ENCODE data around the gene SLC25A39. TPM values are rescaled to one million over a fixed set of nuclear protein-coding genes. Genes with fewer than 3 reads are reported as not detected.

Gene SLC25A39
- total and polyA plus RNA-seq, 9 of the 15 experiments (the other 6 are each of a cell fraction or from before 2014, with no cell fraction given): 4.8 to 267 (median 140) TPM

DNA sequence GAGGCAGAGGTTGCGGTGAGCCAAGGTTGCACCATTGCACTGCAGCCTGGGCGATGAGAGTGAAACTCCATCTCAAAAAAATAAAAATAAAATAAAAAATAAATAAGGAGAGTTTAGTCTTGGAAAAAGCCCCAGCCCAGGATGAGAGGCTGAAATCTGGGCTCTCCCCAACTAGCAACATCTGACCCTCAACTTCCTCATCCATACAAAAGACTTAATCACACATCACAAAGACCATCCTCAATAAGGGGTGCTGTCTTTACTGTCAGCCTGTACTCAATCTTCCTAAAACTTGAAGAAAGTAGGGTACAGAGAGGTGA, 45.3 kb downstream of the SLC25A39 start:
- no peaks in the 10 kb centered on the region for H3K9me3 ChIP-seq (replicated peaks; ENCODE audit: control insufficient read depth, insufficient read depth, low read depth, low read length)
- POLR2A ChIA-PET: interaction anchor here (0.8 to 1.0 kb wide), 4 partner anchors 9 to 339 kb away, joined by 3 to 6 read pairs (median 3); partner anchors contain the start of gene SLC4A1
- WGBS (ENCODE audit: insufficient coverage, low coverage, missing lambda C conversion rate): 96% methylated on average over 2 of the region's 2 CpGs
- in situ Hi-C loops (cut with MboI): no loop called here
- intact Hi-C loops (cut with micrococcal nuclease): no loop called here
- no peak overlapping the region for H3K27ac ChIP-seq (ENCODE audit: extremely low read depth, low read depth, low read length)
- CTCF ChIA-PET (ENCODE audit: low intra/inter-chr PET ratio): no interaction called here
- no TSS peak for BruUV-seq (replicated peaks)
- DNase-seq (ENCODE audit: extremely low read depth in 1 of 4, low spot score in 3 of 4): no peak
- ATAC-seq: no peak
- no peaks in the 10 kb centered on the region for H3K36me3 ChIP-seq (ENCODE audit: control insufficient read depth, insufficient read depth, low read length)
- TF ChIP-seq SMARCA5 (IDR thresholded peaks at IDR 0.05) (peak; percentile 38; the same call in 1 of the 2 replicates), RB1 (IDR thresholded peaks at IDR 0.05; ENCODE audit: low read depth) (no peak)
- no peaks in the 10 kb centered on the region for H4K20me1 ChIP-seq (replicated peaks; ENCODE audit: control insufficient read depth, insufficient read depth, low read length)
- H3K9me1 ChIP-seq (ENCODE audit: control insufficient read depth, insufficient read depth, low read length): no peaks in the 10 kb centered on the region
- no peak overlapping the region for H3K4me2 ChIP-seq (ENCODE audit: insufficient read depth, low read length)
- no peaks in the 10 kb centered on the region for H3K27me3 ChIP-seq (ENCODE audit: control insufficient read depth in 2 of 2, insufficient read depth in 2 of 2, low read length in 2 of 2)
- no peaks in the 10 kb centered on the region for H3K79me2 ChIP-seq (ENCODE audit: control insufficient read depth, insufficient read depth, low read length)
- H3K9ac ChIP-seq (ENCODE audit: insufficient read depth in 1 of 2, low read depth in 2 of 2, low read length in 2 of 2): peak overlapping the region; percentile 28 to 47; a peak in 2 of 4 replicates
- H3K4me1 ChIP-seq (replicated peaks in 1 of 2; ENCODE audit: control insufficient read depth in 2 of 2, insufficient read depth in 2 of 2, low read length in 2 of 2): peaks cover 43 to 47% of the 10 kb centered on the region in 2 experiments
- H3K4me3 ChIP-seq: no peak overlapping the region
- H2AFZ ChIP-seq (ENCODE audit: low read depth, low read length): peak overlapping the region; percentile 43
- no peak for FAIRE-seq

DNA sequence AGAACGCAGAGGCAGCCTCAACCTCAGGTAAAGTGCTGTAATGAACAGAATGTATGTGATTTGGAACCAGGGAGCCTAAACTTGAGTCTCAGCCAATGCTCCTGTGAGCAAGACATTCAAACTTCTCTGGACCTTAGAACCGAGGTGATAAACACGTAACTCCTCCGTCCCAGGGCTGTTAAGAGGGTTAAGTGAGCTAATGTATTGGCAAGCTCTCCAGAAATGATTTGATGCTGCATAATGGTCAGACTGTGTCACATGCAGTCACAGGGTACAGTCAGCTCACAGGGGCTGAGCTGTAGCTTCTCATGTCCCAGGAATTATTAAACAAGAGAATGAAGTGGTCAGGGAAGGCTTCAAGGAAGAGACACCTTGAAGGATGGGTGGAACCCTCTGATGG, 46.6 kb downstream of the SLC25A39 start:
- no peak for ATAC-seq
- intact Hi-C loops (cut with micrococcal nuclease) (no loop called here), in situ Hi-C loops (cut with MboI) (no loop called here)
- Histone ChIP-seq H3K4me2 (ENCODE audit: insufficient read depth, low read length) (no peak overlapping the region), H3K36me3 (ENCODE audit: control insufficient read depth, insufficient read depth, low read length) (no peaks in the 10 kb centered on the region), H3K4me1 (replicated peaks in 1 of 2; ENCODE audit: control insufficient read depth in 2 of 2, insufficient read depth in 2 of 2, low read length in 2 of 2) (peaks cover 32 to 42% of the 10 kb centered on the region in 2 experiments), H3K9me1 (ENCODE audit: control insufficient read depth, insufficient read depth, low read length) (no peaks in the 10 kb centered on the region), H3K79me2 (ENCODE audit: control insufficient read depth, insufficient read depth, low read length) (no peaks in the 10 kb centered on the region), H3K27ac (ENCODE audit: extremely low read depth, low read depth, low read length) (no peak overlapping the region), H3K27me3 (ENCODE audit: control insufficient read depth in 2 of 2, insufficient read depth in 2 of 2, low read length in 2 of 2) (no peaks in the 10 kb centered on the region), H3K9ac (ENCODE audit: insufficient read depth in 1 of 2, low read depth in 2 of 2, low read length in 2 of 2) (no peak overlapping the region), H4K20me1 (replicated peaks; ENCODE audit: control insufficient read depth, insufficient read depth, low read length) (no peaks in the 10 kb centered on the region), H3K9me3 (replicated peaks; ENCODE audit: control insufficient read depth, insufficient read depth, low read depth, low read length) (no peaks in the 10 kb centered on the region), H3K4me3 (no peak overlapping the region), H2AFZ (ENCODE audit: low read depth, low read length) (no peak overlapping the region)
- WGBS (ENCODE audit: insufficient coverage, low coverage, missing lambda C conversion rate): 40% methylated on average over 4 of the region's 4 CpGs
- FAIRE-seq: peak; percentile 65
- BruUV-seq (replicated peaks): no TSS peak
- no peak for DNase-seq (ENCODE audit: extremely low read depth in 1 of 4, low spot score in 3 of 4)
- TF ChIP-seq LEF1 (IDR thresholded peaks at IDR 0.05) (no peak), HMGN3 (IDR thresholded peaks at IDR 0.05; ENCODE audit: borderline replicate concordance, extremely low read depth, insufficient read length, low read depth, low read length) (no peak), NCOR1 (IDR thresholded peaks at IDR 0.05) (no peak), HDAC1 (IDR thresholded peaks at IDR 0.05) (no peak), PTRF (tag; IDR thresholded peaks at IDR 0.05) (no peak), TFAP4 (CRISPR knock-in tag; IDR thresholded peaks at IDR 0.05; ENCODE audit: borderline replicate concordance) (no peak), ZNF140 (CRISPR knock-in tag; IDR thresholded peaks at IDR 0.05) (no peak), GABPA (tag; conservative IDR thresholded peaks at IDR 0.05; ENCODE audit: low read depth) (no peak), ZNF398 (CRISPR knock-in tag; IDR thresholded peaks at IDR 0.05) (no peak), IFI16 (CRISPR knock-in tag; IDR thresholded peaks at IDR 0.05) (no peak)
- TF ChIP-seq, protein P1, sequence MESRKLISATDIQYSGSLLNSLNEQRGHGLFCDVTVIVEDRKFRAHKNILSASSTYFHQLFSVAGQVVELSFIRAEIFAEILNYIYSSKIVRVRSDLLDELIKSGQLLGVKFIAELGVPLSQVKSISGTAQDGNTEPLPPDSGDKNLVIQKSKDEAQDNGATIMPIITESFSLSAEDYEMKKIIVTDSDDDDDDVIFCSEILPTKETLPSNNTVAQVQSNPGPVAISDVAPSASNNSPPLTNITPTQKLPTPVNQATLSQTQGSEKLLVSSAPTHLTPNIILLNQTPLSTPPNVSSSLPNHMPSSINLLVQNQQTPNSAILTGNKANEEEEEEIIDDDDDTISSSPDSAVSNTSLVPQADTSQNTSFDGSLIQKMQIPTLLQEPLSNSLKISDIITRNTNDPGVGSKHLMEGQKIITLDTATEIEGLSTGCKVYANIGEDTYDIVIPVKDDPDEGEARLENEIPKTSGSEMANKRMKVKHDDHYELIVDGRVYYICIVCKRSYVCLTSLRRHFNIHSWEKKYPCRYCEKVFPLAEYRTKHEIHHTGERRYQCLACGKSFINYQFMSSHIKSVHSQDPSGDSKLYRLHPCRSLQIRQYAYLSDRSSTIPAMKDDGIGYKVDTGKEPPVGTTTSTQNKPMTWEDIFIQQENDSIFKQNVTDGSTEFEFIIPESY (CRISPR knock-in tag; IDR thresholded peaks at IDR 0.05): no peak
- POLR2A ChIA-PET: interaction anchor here (1.1 to 2.1 kb wide), 2 partner anchors 10 kb away, joined by 4 to 5 read pairs; partner anchors contain the start of gene SLC4A1
- CTCF ChIA-PET (ENCODE audit: low intra/inter-chr PET ratio): no interaction called here
